ENCODE measurements around the gene S1PR5. TPM values are rescaled to one million over a fixed set of nuclear protein-coding genes. Genes with fewer than 3 reads are reported as not detected.

S1PR5 gene
- total RNA-seq, 2 donors from 2014 or later = 1.2 to 5.1 TPM

DNA sequence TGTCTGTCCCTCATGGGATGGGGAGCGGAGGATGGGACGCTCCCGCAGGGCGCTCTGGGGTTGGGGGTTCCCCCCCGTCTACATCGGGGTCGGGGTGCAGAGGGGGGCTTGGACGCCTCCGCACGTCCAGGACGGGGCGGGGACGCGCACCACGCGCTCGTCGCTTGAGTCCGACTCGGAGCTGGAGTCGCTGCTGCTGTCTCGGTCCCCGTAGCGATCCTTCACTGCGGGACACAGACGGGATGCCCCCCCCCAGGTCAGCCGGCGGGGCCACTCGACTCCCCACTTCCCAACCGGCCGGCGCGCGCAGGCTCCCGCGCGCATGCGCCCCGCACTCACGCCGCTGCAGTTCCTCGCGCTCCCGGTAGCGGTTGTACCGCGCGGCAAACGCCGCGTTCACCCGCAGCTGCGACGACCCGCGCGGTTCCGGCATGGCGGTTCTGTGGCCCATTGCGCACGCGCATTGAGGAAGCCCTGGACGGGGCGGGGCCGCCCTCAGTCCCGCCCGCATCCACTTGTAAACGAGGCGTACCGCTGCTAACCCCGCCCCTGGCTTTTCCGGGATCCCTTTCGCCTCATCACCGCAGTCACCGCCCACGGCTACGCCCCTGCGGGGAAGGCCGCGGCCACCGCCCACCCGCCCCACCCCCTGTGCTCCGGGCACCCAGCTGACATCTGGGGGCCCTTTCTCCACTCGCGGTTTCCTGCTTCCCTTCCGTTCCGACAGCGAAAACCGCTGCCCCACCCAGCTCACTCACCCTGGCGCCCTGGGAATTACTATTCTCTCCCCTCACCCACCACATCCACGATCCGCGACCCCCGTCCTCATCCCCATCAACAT is 48.5 kb upstream of the S1PR5 start, which contains the start of gene KRI1:
Gene KRI1 (minus strand): TSS at position 444 of the 841 bp plus-strand sequence. CDS start 11 bp downstream, at position 433.
- peaks cover 23% of the 10 kb centered on the region for H3K4me1 Mint-ChIP-seq
- peaks cover 16% of the 10 kb centered on the region for H3K27me3 ChIP-seq (ENCODE audit: control insufficient read depth, insufficient read depth, low read length, poor library complexity, severe bottlenecking)
- 0 to 1% methylated on average over 34 to 94 of the region's 94 CpGs for WGBS, 2 experiments (ENCODE audit: insufficient coverage in 1 of 2, insufficient read length in 1 of 2)
- H3K4me1 ChIP-seq (ENCODE audit: control insufficient read depth, insufficient read depth, low read length) = no peaks in the 10 kb centered on the region
- TF ChIP-seq, protein P1, sequence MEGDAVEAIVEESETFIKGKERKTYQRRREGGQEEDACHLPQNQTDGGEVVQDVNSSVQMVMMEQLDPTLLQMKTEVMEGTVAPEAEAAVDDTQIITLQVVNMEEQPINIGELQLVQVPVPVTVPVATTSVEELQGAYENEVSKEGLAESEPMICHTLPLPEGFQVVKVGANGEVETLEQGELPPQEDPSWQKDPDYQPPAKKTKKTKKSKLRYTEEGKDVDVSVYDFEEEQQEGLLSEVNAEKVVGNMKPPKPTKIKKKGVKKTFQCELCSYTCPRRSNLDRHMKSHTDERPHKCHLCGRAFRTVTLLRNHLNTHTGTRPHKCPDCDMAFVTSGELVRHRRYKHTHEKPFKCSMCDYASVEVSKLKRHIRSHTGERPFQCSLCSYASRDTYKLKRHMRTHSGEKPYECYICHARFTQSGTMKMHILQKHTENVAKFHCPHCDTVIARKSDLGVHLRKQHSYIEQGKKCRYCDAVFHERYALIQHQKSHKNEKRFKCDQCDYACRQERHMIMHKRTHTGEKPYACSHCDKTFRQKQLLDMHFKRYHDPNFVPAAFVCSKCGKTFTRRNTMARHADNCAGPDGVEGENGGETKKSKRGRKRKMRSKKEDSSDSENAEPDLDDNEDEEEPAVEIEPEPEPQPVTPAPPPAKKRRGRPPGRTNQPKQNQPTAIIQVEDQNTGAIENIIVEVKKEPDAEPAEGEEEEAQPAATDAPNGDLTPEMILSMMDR (conservative IDR thresholded peaks at IDR 0.05) = peak; percentile 67
- H3K4me3 ChIP-seq (ENCODE audit: low read length) = peak within 1 kb of the TSS; percentile 91
- H3K36me3 Mint-ChIP-seq (ENCODE audit: low read depth) = peaks cover 17% of the 10 kb centered on the region
- H3K4me3 Mint-ChIP-seq = peak within 1 kb of the TSS; percentile 91
- H3K27ac ChIP-seq (ENCODE audit: low read depth, low read length) = peak within 1 kb of the TSS; percentile 73
- no peaks in the 10 kb centered on the region for H3K9me3 Mint-ChIP-seq
- H3K9me3 ChIP-seq (ENCODE audit: control insufficient read depth, low read length) = no peaks in the 10 kb centered on the region
- peaks cover 19% of the 10 kb centered on the region for H3K36me3 ChIP-seq (ENCODE audit: control insufficient read depth, insufficient read depth, low read length)
- H3K9ac ChIP-seq (ENCODE audit: extremely low read depth, low read length, poor library complexity, severe bottlenecking) = peak within 1 kb of the TSS; percentile 87
- DNase-seq = peak; percentile 99
- H3K27ac Mint-ChIP-seq = peak within 1 kb of the TSS; percentile 97
- peaks cover 19% of the 10 kb centered on the region for H3K27me3 Mint-ChIP-seq (ENCODE audit: insufficient read depth)

DNA sequence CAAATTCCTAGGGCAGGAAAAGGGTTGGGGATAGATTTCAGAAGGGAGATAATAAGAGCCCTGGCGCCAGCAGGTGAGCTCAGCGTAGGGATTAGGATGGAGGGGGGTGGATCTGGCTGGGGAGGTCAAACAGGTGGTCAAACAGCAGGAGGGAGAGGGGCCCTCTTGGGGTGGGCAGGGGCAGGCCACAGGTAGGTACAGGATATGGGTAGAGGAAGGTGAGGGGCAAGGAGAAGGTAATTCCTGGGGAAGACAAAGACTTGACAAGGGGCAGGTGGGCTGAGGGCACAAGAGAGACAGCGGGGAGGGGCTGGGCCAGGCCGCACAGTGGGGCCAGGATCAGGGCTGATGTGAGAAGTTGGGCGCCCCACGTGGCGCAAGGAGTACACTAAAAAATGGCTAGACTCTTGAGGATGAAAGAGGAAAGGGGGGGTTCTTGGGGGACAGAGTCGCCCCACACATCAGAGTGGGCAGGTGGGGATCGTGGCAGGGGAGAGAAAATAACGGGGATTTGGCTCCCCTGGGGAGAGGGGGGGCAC is 47.9 kb upstream of the S1PR5 start:
- peaks cover 26% of the 10 kb centered on the region for H3K36me3 ChIP-seq (ENCODE audit: control insufficient read depth, insufficient read depth, low read length)
- Mint-ChIP-seq H3K36me3 (ENCODE audit: low read depth) (peaks cover 22% of the 10 kb centered on the region), H3K9me3 (no peaks in the 10 kb centered on the region), H3K27ac (peak overlapping the region; percentile 97), H3K27me3 (ENCODE audit: insufficient read depth) (peaks cover 19% of the 10 kb centered on the region), H3K4me3 (peak overlapping the region; percentile 91), H3K4me1 (peaks cover 23% of the 10 kb centered on the region)
- DNase-seq = peak; percentile 86
- H3K9ac ChIP-seq (ENCODE audit: extremely low read depth, low read length, poor library complexity, severe bottlenecking) = peak overlapping the region; percentile 87
- TF ChIP-seq, protein P1 (conservative IDR thresholded peaks at IDR 0.05) = no peak
- H3K9me3 ChIP-seq (ENCODE audit: control insufficient read depth, low read length) = no peaks in the 10 kb centered on the region
- WGBS, 2 experiments (ENCODE audit: insufficient coverage in 1 of 2, insufficient read length in 1 of 2) = 10 to 40% methylated on average over 4 to 10 of the region's 10 CpGs
- peak overlapping the region; percentile 91 for H3K4me3 ChIP-seq (ENCODE audit: low read length)
- peak overlapping the region; percentile 73 for H3K27ac ChIP-seq (ENCODE audit: low read depth, low read length)
- peaks cover 16% of the 10 kb centered on the region for H3K27me3 ChIP-seq (ENCODE audit: control insufficient read depth, insufficient read depth, low read length, poor library complexity, severe bottlenecking)
- H3K4me1 ChIP-seq (ENCODE audit: control insufficient read depth, insufficient read depth, low read length) = no peaks in the 10 kb centered on the region

DNA sequence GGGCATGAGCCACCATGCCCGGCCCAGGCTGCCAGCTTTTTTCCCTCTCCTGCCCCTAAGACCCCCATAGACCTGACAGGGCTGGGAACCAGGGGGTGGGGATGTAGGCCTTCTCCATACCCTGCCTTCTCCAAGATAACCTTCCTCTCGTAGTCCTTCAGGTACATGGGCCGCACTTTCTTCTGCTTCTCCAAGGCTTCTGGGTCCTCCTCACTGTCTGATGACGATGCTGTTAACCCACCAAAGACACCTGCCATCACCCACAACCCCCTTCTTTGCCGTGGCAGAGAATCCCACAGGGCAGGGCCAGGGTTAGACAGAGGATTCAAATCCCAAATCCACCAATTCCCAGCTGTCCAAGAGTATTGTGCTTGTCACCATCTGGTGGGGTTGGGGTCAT is 45.4 kb upstream of the S1PR5 start:
- TF ChIP-seq, protein P1 (conservative IDR thresholded peaks at IDR 0.05) = no peak
- Histone ChIP-seq H3K4me1 (ENCODE audit: control insufficient read depth, insufficient read depth, low read length) (no peaks in the 10 kb centered on the region), H3K4me3 (ENCODE audit: low read length) (no peak overlapping the region), H3K27ac (ENCODE audit: low read depth, low read length) (no peak overlapping the region), H3K9me3 (ENCODE audit: control insufficient read depth, low read length) (no peaks in the 10 kb centered on the region), H3K36me3 (ENCODE audit: control insufficient read depth, insufficient read depth, low read length) (peaks cover 36% of the 10 kb centered on the region), H3K9ac (ENCODE audit: extremely low read depth, low read length, poor library complexity, severe bottlenecking) (no peak overlapping the region), H3K27me3 (ENCODE audit: control insufficient read depth, insufficient read depth, low read length, poor library complexity, severe bottlenecking) (peaks cover 10% of the 10 kb centered on the region)
- no peak for DNase-seq
- Mint-ChIP-seq H3K4me3 (no peak overlapping the region), H3K27me3 (ENCODE audit: insufficient read depth) (peaks cover 12% of the 10 kb centered on the region), H3K36me3 (ENCODE audit: low read depth) (peaks cover 39% of the 10 kb centered on the region), H3K4me1 (peaks cover 13% of the 10 kb centered on the region), H3K9me3 (no peaks in the 10 kb centered on the region), H3K27ac (no peak overlapping the region)
- WGBS, 2 experiments (ENCODE audit: insufficient coverage in 1 of 2, insufficient read length in 1 of 2) = 90 to 96% methylated on average over 2 to 5 of the region's 5 CpGs
